Heart right ventricle (tissue), 16 donors: Measurements from ENCODE around the gene NSUN5. TPM values are rescaled to one million over a fixed set of nuclear protein-coding genes. Genes with fewer than 3 reads are reported as not detected.

Source experiments
- ATAC-seq, 8 donors: fragments of 200-7000 bp; cut with Tn5 transposase; one replicate each; pipeline ENCODE4 v1.9.1; 2020; ENCODE audit warnings: mild to moderate bottlenecking in 8 of 8, moderate library complexity in 8 of 8, moderate number of reproducible peaks in 1 of 8
- DNase-seq, 2 donors: peaks; one replicate each; pipeline ENCODE4 v3.0.0-alpha.2; 2020
- H3K27ac ChIP-seq, 10 donors: fragments of 200-600 bp; sonication (generic) in 2 of 10; one replicate each; pipeline versions ENCODE4 v1.5.0 to v1.8.0; 2020 to 2022; ENCODE audit warnings: mild to moderate bottlenecking in 3 of 10
- H3K27me3 ChIP-seq, 7 donors: fragments of 200-600 bp; one replicate each; pipeline ENCODE4 v1.8.0; 2021 to 2022; ENCODE audit warnings: mild to moderate bottlenecking in 2 of 7
- H3K36me3 ChIP-seq, 9 donors: fragments of 200-600 bp; sonication (generic) in 1 of 9; one replicate each; pipeline versions ENCODE4 v1.5.0 to v1.8.0; 2020 to 2022; ENCODE audit warnings: mild to moderate bottlenecking in 2 of 9
- H3K4me1 ChIP-seq, 9 donors: fragments of 200-600 bp; sonication (generic) in 1 of 9; one replicate each; pipeline versions ENCODE4 v1.5.0 to v1.8.0; 2020 to 2022; ENCODE audit warnings: mild to moderate bottlenecking in 4 of 9
- H3K4me3 ChIP-seq, 10 donors: fragments of 200-600 bp; sonication (generic) in 2 of 10; one replicate each; pipeline versions ENCODE4 v1.5.0 to v1.8.0; 2020 to 2022; ENCODE audit warnings: mild to moderate bottlenecking in 7 of 10, moderate library complexity in 2 of 10
- H3K9me3 ChIP-seq, 11 donors: fragments of 200-600 bp in 10 of 11; sonication (generic) in 2 of 11; one replicate each; pipeline versions ENCODE4 v1.5.0 to v1.8.0; 2013 to 2022; ENCODE audit warnings: mild to moderate bottlenecking in 2 of 11, control low read depth in 1 of 11, moderate library complexity in 1 of 11
- CTCF ChIP-seq, 9 donors: fragments of 200-600 bp; sonication (generic) in 2 of 9; IDR thresholded peaks; one replicate each; pipeline versions ENCODE4 v1.5.0 to v1.8.0; 2021 to 2022; ENCODE audit warnings: antibody characterized with exemption in 9 of 9, mild to moderate bottlenecking in 5 of 9, moderate library complexity in 1 of 9
- WGBS, 2 donors: extraction: QIAGEN DNeasy Blood & Tissue Kit; methylation state at CpG; one replicate each; pipeline ENCODE4 v1.1.7; 2013; ENCODE audit warnings: inconsistent platforms in 1 of 2; 5-methylcytosine and 5-hydroxymethylcytosine counted together
- intact Hi-C, 10 donors: fragments of 100-400 bp; cut with DNase I; formaldehyde crosslinking; loops; one replicate each; pipeline versions ENCODE4 v1.11.1 to v1.14.2; 2022
- long read RNA-seq, 3 donors: library from polyadenylated mRNA; unstranded; transcript quantifications; one replicate each; pipeline ENCODE4 v2.0.0, GENCODE V29; 2020 to 2021
- polyA plus RNA-seq, 2 donors: library from polyadenylated mRNA; stranded (reverse); fragments of 200-250 nt; gene quantifications; one replicate each; pipeline ENCODE4 v1.2.3, GENCODE V29; 2013
- total RNA-seq, 10 donors: library from RNA; stranded (reverse); fragmentation: NEBNext Ultra II Directional in 3 of 10; extraction: Animal tissue kit (Norgen Biotek cat#: 25700) in 3 of 10; gene quantifications; one replicate each; pipeline versions ENCODE4 v1.2.1 to v1.2.4, GENCODE V29; 2021 to 2023
- donor health status: Arrhythmogenic right ventricular cardiomyopathy.
- donor health status: ischemic (EF 13 %, LVEDD 7.1; RV severe dilation, severe dysfunction).
- donor health status: healthy with polysubstance abuse.
- donor health status: DM: no; HTN: yes; CAD: no.
- donor health status: DM: no; HTN: no; CAD: no.
- donor health status: ischemic (EF 25% LVEDD 6.9; RV normal size, moderate dysfunction).
- donor health status: ischemic (EF 25% LVEDD 5.7; RV mildly dilated, moderate dysfunction).
- donor health status: healthy.
- donor health status: DM: yes; HTN: yes; CAD: no.
- donor health status: Ischemic cardiomyopathy.
- donor health status: ischemic (EF 35%, LVEDD 5.7; RV mildly dilated, moderate dysfunction).
- donor health status: nonischemic (EF 11% LVEDD 7.7; RV severe dilation, severe dysfunction).
- donor health status: DM: yes; HTN: yes; CAD: no.
- donor health status: PGD.
- donor health status: ischemic (EF 29% LVEDD 5.4; RV normal size, mild dysfunction).
- donor health status: nonischemic (EF 23%, LVEDD 6.1; RV moderate dilation, normal function).

The NSUN5 gene
- total RNA-seq (10 to 100 TPM; 11.2 to 17.5 (median 14.2) TPM), polyA plus RNA-seq (10 to 100 TPM; 17.2 to 36.8 TPM)
- long read RNA-seq, donor 1, transcript NSUN5-204 (10 exons, 1,663 nt): major isoform, 22 of 37 reads
- long read RNA-seq, donor 1, partial matches to known transcripts: 6 of 37 reads
- long read RNA-seq, donor 1, other reads (novel, unspliced or antisense): 4 of 37 reads
- long read RNA-seq, donor 2, transcript NSUN5-204 (10 exons, 1,663 nt): major isoform, 19 of 29 reads
- long read RNA-seq, donor 2, partial matches to known transcripts: 0 of 29 reads
- long read RNA-seq, donor 2, other reads (novel, unspliced or antisense): 7 of 29 reads
- long read RNA-seq, donor 3, transcript NSUN5-204 (10 exons, 1,663 nt): major isoform, 43 of 60 reads
- long read RNA-seq, donor 3, partial matches to known transcripts: 6 of 60 reads
- long read RNA-seq, donor 3, other reads (novel, unspliced or antisense): 8 of 60 reads

DNA sequence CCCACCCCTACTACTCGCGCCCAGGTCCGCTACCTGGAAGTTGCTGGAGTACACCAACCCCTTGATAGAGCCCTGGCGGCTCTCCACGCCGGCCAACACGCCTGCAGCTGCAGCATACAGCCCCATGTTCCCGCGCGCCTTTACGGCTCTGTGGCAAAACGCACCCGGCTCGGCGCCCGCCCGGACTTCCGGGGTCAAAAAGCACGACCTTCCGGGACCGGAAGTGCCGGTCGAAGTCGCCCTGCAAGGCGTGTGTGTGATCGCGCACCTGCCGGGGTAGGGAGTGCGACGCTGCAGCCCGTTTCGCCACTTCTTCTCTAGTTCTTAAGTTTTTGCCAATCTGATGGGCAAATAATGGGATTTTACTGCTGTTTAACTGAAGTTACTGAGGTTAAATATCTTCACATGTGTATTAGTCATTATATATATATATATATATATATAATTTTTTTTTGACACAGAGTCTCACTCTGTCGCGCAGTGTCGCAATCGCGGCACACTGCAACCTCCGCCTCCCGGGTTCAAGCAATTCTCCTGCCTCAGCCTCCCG, at the start of gene NSUN5:
Gene NSUN5, minus strand, starts transcription at position 162 of the 550 bp plus-strand sequence. Its CDS starts 36 bp downstream, at position 126.
- 10 to 15% methylated on average over 40 of the region's 40 CpGs for WGBS, 2 donors
- Histone ChIP-seq H3K4me3 (peak within 1 kb of the TSS; percentile 60 to 83 (median 78)), H3K27ac (peak within 1 kb of the TSS in 9 of 10 donors; percentile 49 to 80 (median 68)), H3K36me3 (peaks cover 0 to 33% (median 5%) of the 10 kb centered on the region in 9 donors), H3K27me3 (no peaks in the 10 kb centered on the region), H3K4me1 (peaks cover 0 to 19% (median 8%) of the 10 kb centered on the region in 9 donors), H3K9me3 (no peaks in the 10 kb centered on the region)
- DNase-seq (peak; percentile 85 to 90), ATAC-seq (peak; percentile 86 to 97 (median 95))
- no peak for TF ChIP-seq CTCF (IDR thresholded peaks at IDR 0.05)
- intact Hi-C loops: no loop called here

GRCh38 chr7:73356159-73356558, 47.5 kb upstream of the NSUN5 start:
- Histone ChIP-seq H3K9me3 (peaks cover 0 to 15% (median 0%) of the 10 kb centered on the region in 11 donors), H3K36me3 (no peaks in the 10 kb centered on the region), H3K27ac (no peak overlapping the region), H3K4me3 (no peak overlapping the region), H3K27me3 (no peaks in the 10 kb centered on the region), H3K4me1 (peaks cover 0 to 14% (median 8%) of the 10 kb centered on the region in 9 donors)
- WGBS, 2 donors: 80 to 81% methylated on average over 5 of the region's 5 CpGs
- no peak for DNase-seq
- TF ChIP-seq CTCF (IDR thresholded peaks at IDR 0.05): no peak
- intact Hi-C loops: no loop called here
- no peak for ATAC-seq

- Histone ChIP-seq H3K36me3 (no peaks in the 10 kb centered on the region), H3K27me3 (no peaks in the 10 kb centered on the region), H3K4me1 (peaks cover 0 to 17% (median 8%) of the 10 kb centered on the region in 9 donors), H3K27ac (no peak overlapping the region), H3K9me3 (peaks cover 0 to 15% (median 0%) of the 10 kb centered on the region in 11 donors), H3K4me3 (no peak overlapping the region)
- DNase-seq (no peak), ATAC-seq (no peak)
- TF ChIP-seq CTCF (IDR thresholded peaks at IDR 0.05): no peak
- WGBS, 2 donors: 86 to 87% methylated on average over 17 of the region's 17 CpGs
- intact Hi-C loops: no loop called here
Observed at GRCh38 chr7:73354821-73355220, 46.2 kb upstream of the NSUN5 start.

- no peak for TF ChIP-seq CTCF (IDR thresholded peaks at IDR 0.05)
- ATAC-seq: no peak
Observed at GRCh38 chr7:73354196-73354595, 45.6 kb upstream of the NSUN5 start.

More at GRCh38 chr7:73354196-73354595, 45.6 kb upstream of the NSUN5 start:
- peaks cover 0 to 15% (median 0%) of the 10 kb centered on the region in 11 donors for H3K9me3 ChIP-seq
- intact Hi-C loops: no loop called here
- H3K27me3 ChIP-seq: no peaks in the 10 kb centered on the region
- H3K27ac ChIP-seq: no peak overlapping the region
- no peaks in the 10 kb centered on the region for H3K36me3 ChIP-seq
- DNase-seq: no peak
- peaks cover 0 to 17% (median 8%) of the 10 kb centered on the region in 9 donors for H3K4me1 ChIP-seq
- no peak overlapping the region for H3K4me3 ChIP-seq
- 88 to 90% methylated on average over 9 of the region's 9 CpGs for WGBS, 2 donors
